ENCODE measurements around the gene SNTB2.
"Not testable (repeated sequence)": the region's sequence is repeated elsewhere in the genome, so short reads cannot be mapped to it uniquely, and the experiment has no call there.

SNTB2 gene

DNA sequence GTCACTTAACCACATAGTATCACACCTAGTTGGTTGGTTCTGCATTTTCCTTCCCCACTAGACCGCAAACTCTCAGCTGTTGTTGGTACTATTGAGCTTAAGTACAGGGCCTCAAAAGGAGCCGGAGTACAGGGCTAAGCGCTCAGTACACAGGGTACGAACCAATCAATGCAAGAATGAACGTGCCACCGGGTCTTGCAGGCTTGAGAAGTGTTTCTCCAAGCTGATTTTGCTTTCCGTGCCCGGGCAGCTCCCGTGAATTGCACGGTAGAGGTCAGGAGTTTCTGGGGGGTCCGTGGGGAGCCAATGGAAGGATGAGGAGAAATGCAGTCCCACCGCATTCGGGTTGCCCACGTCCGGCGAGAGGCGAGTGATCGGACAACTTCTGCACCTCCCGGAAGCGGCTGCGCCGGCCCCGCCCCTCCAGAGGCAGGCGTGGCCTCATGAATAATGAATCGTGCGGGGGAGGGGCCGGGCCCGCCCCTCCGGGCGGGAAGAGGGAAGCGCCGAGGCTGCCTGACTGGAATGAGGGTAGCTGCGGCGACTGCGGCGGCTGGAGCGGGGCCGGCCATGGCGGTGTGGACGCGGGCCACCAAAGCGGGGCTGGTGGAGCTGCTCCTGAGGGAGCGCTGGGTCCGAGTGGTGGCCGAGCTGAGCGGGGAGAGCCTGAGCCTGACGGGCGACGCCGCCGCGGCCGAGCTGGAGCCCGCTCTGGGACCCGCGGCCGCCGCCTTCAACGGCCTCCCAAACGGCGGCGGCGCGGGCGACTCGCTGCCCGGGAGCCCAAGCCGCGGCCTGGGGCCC is at the start of gene SNTB2:
Gene SNTB2 (plus strand): TSS at position 523 of the 804 bp plus-strand sequence. CDS start 3 bp downstream, at position 526.
- DNase-seq (ENCODE audit: extremely low read depth, low read depth), result no peak
- TF ChIP-seq, protein P1, sequence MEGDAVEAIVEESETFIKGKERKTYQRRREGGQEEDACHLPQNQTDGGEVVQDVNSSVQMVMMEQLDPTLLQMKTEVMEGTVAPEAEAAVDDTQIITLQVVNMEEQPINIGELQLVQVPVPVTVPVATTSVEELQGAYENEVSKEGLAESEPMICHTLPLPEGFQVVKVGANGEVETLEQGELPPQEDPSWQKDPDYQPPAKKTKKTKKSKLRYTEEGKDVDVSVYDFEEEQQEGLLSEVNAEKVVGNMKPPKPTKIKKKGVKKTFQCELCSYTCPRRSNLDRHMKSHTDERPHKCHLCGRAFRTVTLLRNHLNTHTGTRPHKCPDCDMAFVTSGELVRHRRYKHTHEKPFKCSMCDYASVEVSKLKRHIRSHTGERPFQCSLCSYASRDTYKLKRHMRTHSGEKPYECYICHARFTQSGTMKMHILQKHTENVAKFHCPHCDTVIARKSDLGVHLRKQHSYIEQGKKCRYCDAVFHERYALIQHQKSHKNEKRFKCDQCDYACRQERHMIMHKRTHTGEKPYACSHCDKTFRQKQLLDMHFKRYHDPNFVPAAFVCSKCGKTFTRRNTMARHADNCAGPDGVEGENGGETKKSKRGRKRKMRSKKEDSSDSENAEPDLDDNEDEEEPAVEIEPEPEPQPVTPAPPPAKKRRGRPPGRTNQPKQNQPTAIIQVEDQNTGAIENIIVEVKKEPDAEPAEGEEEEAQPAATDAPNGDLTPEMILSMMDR (IDR thresholded peaks at IDR 0.05; ENCODE audit: low read depth, low read length), result no peak

DNA sequence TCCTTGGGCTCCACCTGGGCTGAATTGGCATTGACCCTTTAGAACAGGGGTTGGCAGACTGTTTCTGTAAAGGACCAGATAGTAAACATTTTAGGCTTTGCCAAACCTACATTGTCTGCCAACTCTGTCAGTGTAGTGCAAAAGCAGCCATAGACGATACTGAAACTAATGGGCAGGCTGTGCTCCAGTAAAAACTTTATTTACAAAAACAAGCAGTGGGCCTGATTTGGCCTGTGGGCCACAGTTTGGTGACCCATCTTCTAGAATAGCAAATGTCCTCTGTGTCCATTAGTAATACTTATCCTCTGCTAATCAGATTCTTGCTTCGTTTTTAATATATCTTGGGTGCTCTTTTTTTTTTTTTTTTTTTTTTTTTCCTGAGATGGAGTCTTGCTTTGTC is 48.4 kb upstream of the SNTB2 start:
- DNase-seq (ENCODE audit: extremely low read depth, low read depth), result no peak
- TF ChIP-seq, protein P1 (IDR thresholded peaks at IDR 0.05; ENCODE audit: low read depth, low read length), result no peak

DNA sequence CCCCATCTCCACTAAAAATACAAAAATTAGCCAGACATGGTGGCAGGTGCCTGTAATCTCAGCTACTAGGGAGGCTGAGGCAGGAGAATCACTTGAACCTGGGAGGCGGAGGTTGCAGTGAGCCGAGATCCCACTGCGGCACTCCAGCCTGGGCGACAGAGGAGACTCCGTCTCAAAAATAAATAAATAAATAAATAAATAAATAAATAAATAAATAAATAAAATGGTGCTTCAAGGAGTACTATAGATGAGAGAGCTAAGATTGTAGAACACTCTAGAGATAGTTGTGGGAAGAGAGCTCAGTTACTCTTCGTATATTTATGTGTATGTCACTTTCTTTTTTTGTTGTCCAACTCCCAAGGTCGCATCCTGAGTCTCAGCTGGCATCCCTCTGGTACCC is 47.5 kb upstream of the SNTB2 start:
- DNase-seq (ENCODE audit: extremely low read depth, low read depth), result not testable (repeated sequence)

DNA sequence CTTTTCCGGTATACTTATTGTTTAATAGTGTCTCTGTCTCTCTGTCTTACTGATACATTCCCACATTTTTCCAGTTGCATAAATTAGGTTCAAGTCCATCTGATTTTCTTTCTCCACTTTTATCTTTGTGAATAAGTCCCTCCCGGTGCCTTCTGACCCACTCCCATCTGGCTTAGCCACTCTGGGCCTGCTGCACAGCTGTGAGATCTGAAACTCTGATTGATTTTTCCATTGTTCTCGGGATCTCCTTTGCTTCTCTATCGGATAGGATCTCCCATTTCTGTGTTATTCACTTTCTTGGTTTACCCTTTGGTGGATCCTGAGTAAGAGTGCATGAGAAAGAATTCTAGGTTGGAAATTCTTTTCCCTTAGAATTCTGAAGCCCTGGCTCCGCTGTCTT is 46.0 kb upstream of the SNTB2 start:
- DNase-seq (ENCODE audit: extremely low read depth, low read depth), result no peak
- TF ChIP-seq, protein P1 (IDR thresholded peaks at IDR 0.05; ENCODE audit: low read depth, low read length), result no peak

DNA sequence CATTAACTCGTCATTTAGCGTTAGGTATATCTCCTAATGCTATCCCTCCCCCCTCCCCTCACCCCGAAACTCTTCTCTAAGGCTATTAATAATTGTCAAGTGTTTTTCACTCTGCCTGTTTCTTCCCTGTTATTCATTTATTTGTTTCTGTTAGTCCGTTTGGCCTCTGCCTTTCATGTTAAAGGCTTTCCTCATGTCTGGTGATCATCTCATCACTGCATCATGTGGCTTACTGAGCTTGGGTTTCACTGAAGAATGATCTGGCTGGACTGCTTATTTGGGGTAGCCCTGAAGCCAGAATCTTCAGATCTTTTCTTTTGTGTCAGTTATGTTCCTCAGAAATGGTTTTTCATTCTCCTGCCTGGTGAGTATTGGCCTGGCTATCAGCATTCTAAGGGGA is 45.0 kb upstream of the SNTB2 start:
- TF ChIP-seq, protein P1 (IDR thresholded peaks at IDR 0.05; ENCODE audit: low read depth, low read length), result no peak
- DNase-seq (ENCODE audit: extremely low read depth, low read depth), result no peak

DNA sequence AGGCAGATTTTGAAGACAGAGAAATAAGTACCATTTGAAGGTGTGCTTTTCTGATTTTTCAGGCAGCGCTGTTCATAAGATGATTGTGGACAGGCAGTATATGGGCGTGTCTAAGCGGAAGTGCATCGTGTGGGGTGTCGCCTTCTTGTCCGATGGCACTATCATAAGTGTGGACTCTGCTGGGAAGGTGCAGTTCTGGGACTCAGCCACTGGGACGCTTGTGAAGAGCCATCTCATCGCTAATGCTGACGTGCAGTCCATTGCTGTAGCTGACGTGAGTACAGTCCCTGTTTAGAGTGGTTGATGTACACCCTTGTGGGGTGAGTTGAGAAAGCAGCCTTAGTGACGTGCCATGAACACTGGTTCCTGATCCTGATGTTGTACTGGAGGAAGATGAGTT is 43.8 kb upstream of the SNTB2 start:
- no peak for DNase-seq (ENCODE audit: extremely low read depth, low read depth)
- TF ChIP-seq, protein P1 (IDR thresholded peaks at IDR 0.05; ENCODE audit: low read depth, low read length), result no peak

DNA sequence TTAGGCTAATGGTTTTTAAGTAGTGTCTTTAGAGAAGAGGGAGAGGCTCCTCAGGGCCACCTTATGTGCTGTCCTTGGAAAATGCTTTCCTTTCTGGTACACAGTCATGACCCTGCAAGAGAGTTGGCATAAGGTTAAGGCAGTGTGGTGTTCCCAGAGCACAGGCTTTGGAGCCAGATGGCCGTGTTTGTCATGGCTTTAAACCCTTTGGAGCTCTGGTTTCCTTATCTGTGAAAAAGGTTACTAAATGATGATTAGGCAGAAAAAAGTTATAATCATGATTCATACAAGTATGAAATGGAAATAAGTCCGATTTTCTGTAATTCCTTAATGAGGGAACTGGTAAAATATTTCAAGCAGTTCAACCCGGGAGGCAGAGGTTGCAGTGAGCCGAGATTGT is 41.3 kb upstream of the SNTB2 start:
- DNase-seq (ENCODE audit: extremely low read depth, low read depth), result no peak
- TF ChIP-seq, protein P1 (IDR thresholded peaks at IDR 0.05; ENCODE audit: low read depth, low read length), result no peak

DNA sequence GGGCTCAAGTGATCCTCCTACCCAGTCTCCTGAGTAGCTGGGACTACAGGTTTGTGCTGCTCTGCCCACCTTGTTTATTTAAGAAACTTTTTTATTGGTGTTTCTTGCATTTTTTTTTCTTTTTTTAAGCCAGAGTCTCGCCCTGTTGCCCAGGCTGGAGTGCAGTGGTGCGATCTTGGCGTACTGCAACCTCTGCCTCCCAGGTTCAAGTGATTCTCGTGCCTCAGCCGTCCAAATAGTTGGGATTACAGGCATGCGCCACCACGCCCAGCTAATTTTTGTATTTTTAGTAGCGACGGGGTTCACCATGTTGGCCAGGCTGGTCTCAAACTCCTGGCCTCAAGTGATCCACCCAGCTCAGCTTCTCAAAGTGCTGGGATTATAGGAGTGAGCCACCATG is 37.3 kb upstream of the SNTB2 start:
- not testable (repeated sequence) for DNase-seq (ENCODE audit: extremely low read depth, low read depth)
